Measurements from ENCODE around the gene ARFGAP2.

DNA sequence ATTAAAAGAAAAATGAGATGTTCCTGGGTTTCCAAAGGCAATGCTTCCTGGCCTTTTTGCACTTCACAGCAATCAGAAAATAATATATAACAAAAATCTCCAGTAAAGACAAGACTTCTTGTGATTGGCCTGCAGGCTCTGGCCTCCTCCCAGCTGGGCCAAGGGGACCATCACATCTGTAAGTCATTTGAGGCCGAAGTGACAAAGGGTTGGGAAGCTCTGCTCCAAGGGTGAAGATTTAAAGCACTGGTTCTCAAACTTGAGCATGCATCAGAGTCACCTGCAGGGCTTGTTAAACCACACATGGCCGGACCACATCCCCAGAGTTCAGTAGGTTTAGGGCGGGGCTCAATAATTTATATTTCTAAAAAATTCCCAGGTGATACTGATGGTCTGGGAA is 32.1 kb downstream of the ARFGAP2 start:
- TF ChIP-seq, protein P1, sequence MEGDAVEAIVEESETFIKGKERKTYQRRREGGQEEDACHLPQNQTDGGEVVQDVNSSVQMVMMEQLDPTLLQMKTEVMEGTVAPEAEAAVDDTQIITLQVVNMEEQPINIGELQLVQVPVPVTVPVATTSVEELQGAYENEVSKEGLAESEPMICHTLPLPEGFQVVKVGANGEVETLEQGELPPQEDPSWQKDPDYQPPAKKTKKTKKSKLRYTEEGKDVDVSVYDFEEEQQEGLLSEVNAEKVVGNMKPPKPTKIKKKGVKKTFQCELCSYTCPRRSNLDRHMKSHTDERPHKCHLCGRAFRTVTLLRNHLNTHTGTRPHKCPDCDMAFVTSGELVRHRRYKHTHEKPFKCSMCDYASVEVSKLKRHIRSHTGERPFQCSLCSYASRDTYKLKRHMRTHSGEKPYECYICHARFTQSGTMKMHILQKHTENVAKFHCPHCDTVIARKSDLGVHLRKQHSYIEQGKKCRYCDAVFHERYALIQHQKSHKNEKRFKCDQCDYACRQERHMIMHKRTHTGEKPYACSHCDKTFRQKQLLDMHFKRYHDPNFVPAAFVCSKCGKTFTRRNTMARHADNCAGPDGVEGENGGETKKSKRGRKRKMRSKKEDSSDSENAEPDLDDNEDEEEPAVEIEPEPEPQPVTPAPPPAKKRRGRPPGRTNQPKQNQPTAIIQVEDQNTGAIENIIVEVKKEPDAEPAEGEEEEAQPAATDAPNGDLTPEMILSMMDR (IDR thresholded peaks at IDR 0.05) = no peak
- TF ChIP-seq POLR2A (IDR thresholded peaks at IDR 0.05) (no peak), POLR2AphosphoS5 (IDR thresholded peaks at IDR 0.05) (no peak)

All from breast epithelium (tissue), 3 donors.